Breast epithelium (tissue), 4 donors: ENCODE results near the gene UBE2K. TPM values are rescaled to one million over a fixed set of nuclear protein-coding genes. Genes with fewer than 3 reads are reported as not detected.

Experiments
- DNase-seq, 2 donors: peaks; one replicate each; pipeline ENCODE4 v3.0.0-alpha.2; 2019; ENCODE audit warnings: low spot score in 2 of 2
- H3K27ac ChIP-seq, 2 donors: fragments of 200-600 bp; sonication (generic) in 1 of 2; one replicate each; pipeline ENCODE4 v1.5.1; 2016 to 2019; ENCODE audit warnings: mild to moderate bottlenecking in 1 of 2
- H3K27me3 ChIP-seq, 2 donors: fragments of 200-600 bp; sonication (generic) in 1 of 2; one replicate each; pipeline versions ENCODE4 v1.5.1 to v1.6.0; 2017 to 2019; ENCODE audit warnings: control low read depth in 1 of 2, mild to moderate bottlenecking in 1 of 2
- H3K36me3 ChIP-seq: fragments of 200-600 bp; one replicate; pipeline ENCODE4 v1.5.1; 2019
- H3K4me1 ChIP-seq, 2 donors: fragments of 200-600 bp; sonication (generic); one replicate each; pipeline ENCODE4 v1.5.1; 2016 to 2019; ENCODE audit warnings: control low read depth in 1 of 2
- H3K4me3 ChIP-seq, 3 donors: fragments of 200-600 bp; sonication (generic); 1 replicate in 2 of 3; 2 replicates in 1 of 3; pipeline ENCODE4 v1.5.1; 2016 to 2019; ENCODE audit warnings: mild to moderate bottlenecking in 3 of 3, moderate library complexity in 2 of 3
- H3K9me3 ChIP-seq, 2 donors: fragments of 200-600 bp; sonication (generic) in 1 of 2; one replicate each; pipeline ENCODE4 v1.5.1; 2016 to 2019; ENCODE audit warnings: control low read depth in 1 of 2
- CTCF ChIP-seq, 3 donors: fragments of 450-650 bp; IDR thresholded peaks; one replicate each; pipeline ENCODE4 v1.5.1; 2016 to 2017; ENCODE audit warnings: antibody characterized with exemption in 3 of 3, mild to moderate bottlenecking in 3 of 3, moderate library complexity in 3 of 3
- POLR2A ChIP-seq: fragments of 450-650 bp; IDR thresholded peaks from one replicate; pipeline ENCODE4 v1.6.1; 2016; ENCODE audit warnings: antibody characterized with exemption, mild to moderate bottlenecking, moderate library complexity
- POLR2AphosphoS5 ChIP-seq, 3 donors: sonication (generic); formaldehyde crosslinking; IDR thresholded peaks; one replicate each; pipeline ENCODE4 v1.6.1; 2017; ENCODE audit warnings: antibody characterized with exemption in 3 of 3
- intact Hi-C: fragments of 100-400 bp; cut with DNase I; formaldehyde crosslinking; loops from one replicate; pipeline ENCODE4 v1.15.1; 2023; ENCODE audit warnings: low total_unique reads
- total RNA-seq, 3 donors: library from RNA; depleted of rRNA; stranded (reverse); fragments of >200 nt; gene quantifications; one replicate each; pipeline ENCODE4 v1.1.0, GENCODE V29; 2016

The UBE2K gene
- total RNA-seq, 3 donors from 2014 or later: 28.5 to 31.0 (median 29.9) TPM

DNA sequence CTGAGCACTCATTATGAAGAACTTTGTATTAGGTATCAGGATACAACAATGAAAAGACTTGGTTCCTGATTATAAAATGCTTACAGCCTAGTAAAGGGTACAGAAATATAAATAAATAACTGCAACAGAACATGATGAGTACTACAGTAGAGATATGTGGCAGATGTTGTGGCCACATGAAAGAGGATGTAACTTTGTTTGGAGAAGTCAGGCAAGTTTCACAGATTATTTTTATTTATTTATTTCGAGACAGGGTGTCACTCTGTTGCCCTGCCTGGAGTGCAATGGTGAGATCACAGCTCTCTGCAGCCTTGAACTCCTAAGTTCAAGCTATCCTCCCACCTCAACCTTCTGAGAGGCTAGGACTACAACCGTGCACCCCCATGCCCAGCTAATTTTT lies 15.8 kb upstream of the UBE2K start:
- Histone ChIP-seq H3K9me3 (no peaks in the 10 kb centered on the region), H3K27me3 (no peaks in the 10 kb centered on the region), H3K27ac (no peak overlapping the region), H3K36me3 (no peaks in the 10 kb centered on the region), H3K4me3 (no peak overlapping the region), H3K4me1 (no peaks in the 10 kb centered on the region)
- no peak for DNase-seq
- no peak for TF ChIP-seq POLR2AphosphoS5 (IDR thresholded peaks at IDR 0.05)
- TF ChIP-seq CTCF (IDR thresholded peaks at IDR 0.05): no peak
- no peak for TF ChIP-seq POLR2A
- intact Hi-C loops: no loop called here

- H3K27me3 ChIP-seq: no peaks in the 10 kb centered on the region
- no peaks in the 10 kb centered on the region for H3K36me3 ChIP-seq
- no peak overlapping the region for H3K4me3 ChIP-seq
- intact Hi-C loops: no loop called here
- H3K9me3 ChIP-seq: no peaks in the 10 kb centered on the region
- TF ChIP-seq POLR2AphosphoS5 (IDR thresholded peaks at IDR 0.05) (no peak), POLR2A (no peak), CTCF (IDR thresholded peaks at IDR 0.05) (no peak)
- no peak for DNase-seq
- H3K4me1 ChIP-seq: no peaks in the 10 kb centered on the region
- no peak overlapping the region for H3K27ac ChIP-seq
Observed at GRCh38 chr4:39685990-39686389, 11.9 kb upstream of the UBE2K start.

GRCh38 chr4:39687014-39687413 lies 10.9 kb upstream of the UBE2K start:
- DNase-seq: no peak
- no peak for TF ChIP-seq POLR2A
- no peak for TF ChIP-seq CTCF (IDR thresholded peaks at IDR 0.05)
- no peak for TF ChIP-seq POLR2AphosphoS5 (IDR thresholded peaks at IDR 0.05)
- intact Hi-C loops: no loop called here

GRCh38 chr4:39689970-39690369 lies 8.0 kb upstream of the UBE2K start:
- Histone ChIP-seq H3K27me3 (no peaks in the 10 kb centered on the region), H3K4me1 (no peaks in the 10 kb centered on the region), H3K4me3 (no peak overlapping the region), H3K27ac (no peak overlapping the region), H3K9me3 (no peaks in the 10 kb centered on the region), H3K36me3 (no peaks in the 10 kb centered on the region)
- intact Hi-C loops: loop anchor here (10.0 kb wide), 1 partner anchor 285 kb away; the partner anchor contains the start of gene PDS5A
- DNase-seq: no peak
- TF ChIP-seq CTCF (IDR thresholded peaks at IDR 0.05) (no peak), POLR2A (no peak), POLR2AphosphoS5 (IDR thresholded peaks at IDR 0.05) (no peak)

More at GRCh38 chr4:39687014-39687413, 10.9 kb upstream of the UBE2K start:
- H3K4me3 ChIP-seq: no peak overlapping the region
- H3K27me3 ChIP-seq: no peaks in the 10 kb centered on the region
- H3K9me3 ChIP-seq: no peaks in the 10 kb centered on the region
- no peak overlapping the region for H3K27ac ChIP-seq
- no peaks in the 10 kb centered on the region for H3K36me3 ChIP-seq
- no peaks in the 10 kb centered on the region for H3K4me1 ChIP-seq

DNA sequence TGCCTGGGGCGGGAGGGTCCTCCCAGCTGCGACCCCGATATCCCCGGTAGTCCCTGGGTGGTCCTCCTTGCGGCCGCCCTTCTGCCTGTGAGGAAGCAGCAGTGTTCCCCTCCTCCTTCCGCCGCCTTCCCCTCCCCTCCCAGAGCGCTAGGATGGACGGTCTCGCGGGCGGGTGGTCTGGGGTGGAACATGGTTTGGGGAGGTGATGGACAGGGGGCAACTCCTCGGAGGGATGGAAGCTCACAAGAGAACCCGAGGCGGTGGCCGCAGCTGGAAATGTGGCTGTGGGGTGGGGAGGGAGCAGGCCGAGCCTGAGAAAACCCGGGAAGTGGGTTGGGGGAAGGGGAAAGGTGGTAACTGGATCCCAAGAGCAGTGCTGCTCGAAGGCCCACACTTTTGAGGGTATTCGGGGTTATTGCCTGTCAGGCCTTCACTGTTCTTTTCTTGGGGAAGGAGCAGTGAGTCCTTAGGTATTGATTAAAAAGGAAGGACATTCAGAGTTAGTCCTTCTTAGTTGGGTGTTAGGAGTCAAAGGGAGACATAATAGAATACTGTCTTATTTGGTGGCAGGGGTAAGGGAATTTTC lies 581 bp downstream of the UBE2K start:
- peak overlapping the region; percentile 91 to 99 (median 93) for H3K4me3 ChIP-seq
- intact Hi-C loops: loop anchor here (10.0 kb wide), 1 partner anchor 276 kb away; the partner anchor contains the start of gene PDS5A
- no peaks in the 10 kb centered on the region for H3K36me3 ChIP-seq
- DNase-seq: peak; percentile 29 to 63
- H3K9me3 ChIP-seq: no peaks in the 10 kb centered on the region
- peaks cover 0 to 12% of the 10 kb centered on the region in 2 donors for H3K4me1 ChIP-seq
- TF ChIP-seq POLR2A (no peak), CTCF (IDR thresholded peaks at IDR 0.05) (no peak), POLR2AphosphoS5 (IDR thresholded peaks at IDR 0.05) (no peak)
- peak overlapping the region; percentile 95 to 98 for H3K27ac ChIP-seq
- H3K27me3 ChIP-seq: no peaks in the 10 kb centered on the region
